GM12874 (cell line): ENCODE data around the gene TMEM220.

ENCODE experiments used
- TF ChIP-seq, protein P1 (sequence below): IDR thresholded peaks from 2 replicates; pipeline ENCODE4 v1.5.1; 2011; ENCODE audit warnings: low read depth, mild to moderate bottlenecking, control low read depth, low read length, moderate library complexity; ENCODE audit not compliant: insufficient read depth

The TMEM220 gene

DNA sequence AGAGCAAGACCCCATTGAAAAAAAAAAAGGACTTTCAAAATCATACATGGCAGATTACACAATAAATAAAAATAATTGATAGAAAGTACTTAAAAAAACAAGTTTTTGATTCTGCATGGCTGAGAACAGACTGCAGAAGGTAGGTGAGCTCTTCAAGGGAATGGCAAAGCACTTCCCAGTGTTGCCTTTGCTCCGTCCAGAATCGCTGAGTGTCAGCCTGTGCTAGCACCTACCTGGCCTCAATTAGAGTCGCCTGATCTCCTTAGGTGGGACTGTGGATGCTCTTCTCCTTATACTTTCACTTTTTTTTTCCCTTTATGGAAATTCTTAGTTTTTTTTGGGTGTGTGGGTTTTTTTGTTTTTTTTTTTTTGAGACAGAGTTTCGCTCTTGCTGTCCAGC, 6.0 kb upstream of the TMEM220 start:
- TF ChIP-seq, protein P1, sequence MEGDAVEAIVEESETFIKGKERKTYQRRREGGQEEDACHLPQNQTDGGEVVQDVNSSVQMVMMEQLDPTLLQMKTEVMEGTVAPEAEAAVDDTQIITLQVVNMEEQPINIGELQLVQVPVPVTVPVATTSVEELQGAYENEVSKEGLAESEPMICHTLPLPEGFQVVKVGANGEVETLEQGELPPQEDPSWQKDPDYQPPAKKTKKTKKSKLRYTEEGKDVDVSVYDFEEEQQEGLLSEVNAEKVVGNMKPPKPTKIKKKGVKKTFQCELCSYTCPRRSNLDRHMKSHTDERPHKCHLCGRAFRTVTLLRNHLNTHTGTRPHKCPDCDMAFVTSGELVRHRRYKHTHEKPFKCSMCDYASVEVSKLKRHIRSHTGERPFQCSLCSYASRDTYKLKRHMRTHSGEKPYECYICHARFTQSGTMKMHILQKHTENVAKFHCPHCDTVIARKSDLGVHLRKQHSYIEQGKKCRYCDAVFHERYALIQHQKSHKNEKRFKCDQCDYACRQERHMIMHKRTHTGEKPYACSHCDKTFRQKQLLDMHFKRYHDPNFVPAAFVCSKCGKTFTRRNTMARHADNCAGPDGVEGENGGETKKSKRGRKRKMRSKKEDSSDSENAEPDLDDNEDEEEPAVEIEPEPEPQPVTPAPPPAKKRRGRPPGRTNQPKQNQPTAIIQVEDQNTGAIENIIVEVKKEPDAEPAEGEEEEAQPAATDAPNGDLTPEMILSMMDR, result no peak

DNA sequence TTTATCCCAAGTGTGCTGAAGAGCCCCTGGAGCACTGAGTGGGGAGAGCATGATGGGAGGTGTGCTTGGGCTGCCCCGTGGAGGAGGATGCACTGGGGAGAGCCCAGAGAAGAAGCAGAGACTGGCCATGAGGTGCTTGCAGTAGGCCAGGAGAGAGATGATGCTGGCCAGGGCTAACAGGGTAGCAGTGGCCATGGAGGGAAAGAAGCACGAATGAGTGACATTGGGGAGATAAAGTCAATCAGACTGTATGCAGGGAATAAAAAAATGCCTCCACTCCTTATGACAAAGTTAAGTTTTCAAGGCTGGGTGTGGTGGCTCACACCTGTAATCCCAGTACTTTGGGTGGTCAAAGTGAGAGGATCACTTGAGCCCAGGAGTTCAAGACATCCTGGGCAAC, 5.4 kb upstream of the TMEM220 start:
- TF ChIP-seq, protein P1, result no peak

DNA sequence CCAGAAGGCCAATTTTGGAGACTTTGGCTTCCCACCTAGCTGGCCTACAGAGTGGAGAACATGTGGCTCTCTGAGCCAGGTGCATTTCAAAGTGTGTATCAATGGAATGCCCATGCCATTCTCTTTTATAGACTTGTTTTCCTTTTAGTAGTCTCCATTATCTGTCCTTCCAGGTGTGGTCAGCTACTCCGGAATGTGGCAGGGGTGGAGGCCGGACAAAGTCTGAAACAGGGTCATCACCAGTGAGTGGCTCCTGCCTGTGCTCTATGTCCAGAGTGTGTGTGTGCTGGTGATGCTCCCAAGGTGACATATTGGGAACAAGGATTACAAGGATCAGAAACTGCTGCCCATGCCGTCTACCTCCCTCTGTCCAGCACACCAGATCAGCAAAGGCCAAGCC, 3.8 kb upstream of the TMEM220 start:
- TF ChIP-seq, protein P1, result no peak

DNA sequence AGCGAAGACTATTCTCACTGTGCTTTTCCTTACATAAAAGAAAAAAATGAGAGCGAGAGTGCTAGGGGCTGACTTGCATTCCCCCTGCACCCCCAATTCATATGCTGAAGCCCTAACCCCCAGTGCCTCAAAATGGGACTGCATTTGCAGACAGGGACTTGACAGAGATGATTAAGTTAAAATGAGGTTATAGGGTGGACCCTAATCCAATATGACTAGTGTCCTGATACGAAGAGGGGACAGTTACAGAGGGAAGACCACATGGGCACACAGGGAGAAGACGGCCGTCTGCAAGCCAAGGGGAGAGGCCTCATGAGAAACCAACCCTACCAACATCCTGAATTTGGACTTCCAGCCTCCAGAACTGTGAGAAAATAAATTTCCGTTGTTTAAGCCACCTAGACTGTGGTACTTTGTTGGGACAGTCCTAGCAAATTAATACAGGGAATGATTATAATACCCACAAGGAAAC, 1.6 kb upstream of the TMEM220 start:
- TF ChIP-seq, protein P1, result no peak

DNA sequence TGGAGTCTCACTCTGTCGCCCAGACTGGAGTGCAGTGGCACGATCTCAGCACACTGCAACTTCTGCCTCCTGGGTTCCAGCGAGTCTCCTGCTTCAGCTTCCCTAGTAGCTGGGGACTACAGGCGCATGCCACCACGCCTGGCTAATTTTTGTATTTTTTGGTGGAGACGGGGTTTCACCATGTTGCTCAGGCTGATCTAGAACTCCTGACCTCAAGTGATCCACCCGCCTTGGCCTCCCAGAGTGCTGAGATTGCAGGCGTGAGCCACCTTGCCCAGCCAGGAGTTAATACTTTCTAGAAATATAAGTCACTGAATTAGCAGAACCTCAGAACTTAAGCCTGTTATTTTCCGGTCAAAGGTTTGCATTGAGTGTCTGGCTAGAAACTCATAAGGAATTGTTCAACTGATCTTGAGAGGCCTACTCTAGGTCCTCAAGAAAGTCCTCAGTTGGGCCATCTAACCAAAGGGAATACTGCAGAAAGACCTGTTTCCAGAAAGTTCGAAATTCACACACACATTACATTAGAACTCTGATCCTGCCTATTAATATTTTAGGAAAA, 1.4 kb downstream of the TMEM220 start:
- TF ChIP-seq, protein P1, result no peak

DNA sequence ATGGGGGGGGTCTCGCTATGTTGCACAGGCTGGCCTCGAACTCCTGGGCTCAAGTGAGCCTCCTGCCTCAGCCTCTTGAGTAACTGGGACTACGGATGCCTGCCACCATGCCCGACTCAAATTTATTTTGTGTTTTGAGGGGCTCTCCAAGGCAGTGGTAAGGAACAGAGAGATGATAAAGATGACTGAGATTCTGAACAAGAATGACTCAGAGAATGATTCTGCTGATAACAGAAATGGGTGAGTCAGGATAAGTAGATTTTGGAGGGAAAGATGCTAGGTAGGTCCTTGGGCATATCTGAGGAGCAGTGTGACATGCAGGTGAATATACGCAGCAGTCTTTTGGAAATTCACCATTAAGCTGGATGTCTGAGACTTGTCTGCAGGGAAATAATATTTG, 2.6 kb downstream of the TMEM220 start:
- TF ChIP-seq, protein P1, result no peak

DNA sequence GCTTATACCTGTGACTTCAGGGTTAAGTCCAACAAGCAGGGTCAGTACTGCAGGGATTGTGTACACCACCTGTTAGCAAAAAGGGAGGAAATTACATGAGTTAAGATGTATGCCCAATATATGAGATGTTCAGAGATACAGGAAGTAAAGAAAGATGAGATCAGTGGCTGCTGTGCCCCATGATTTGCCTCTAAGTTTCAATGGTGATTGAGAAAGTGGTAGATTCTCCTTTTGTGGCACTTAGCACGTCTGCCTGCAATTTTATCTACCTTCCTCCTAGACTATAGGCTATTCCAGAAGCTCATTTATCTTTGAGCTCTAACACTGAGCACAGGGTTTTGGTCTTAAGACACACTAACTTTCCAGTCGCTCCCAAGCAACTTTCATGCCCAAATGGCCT, 3.6 kb downstream of the TMEM220 start:
- TF ChIP-seq, protein P1, result no peak
